ENCODE results near the gene PRKRA. TPM values are rescaled to one million over a fixed set of nuclear protein-coding genes. Genes with fewer than 3 reads are reported as not detected.

PRKRA gene
- total and polyA plus RNA-seq, 9 of the 15 experiments (the other 6 are each of a cell fraction or from before 2014, with no cell fraction given): 14.1 to 78.1 (median 52.3) TPM

- TF ChIP-seq ZNF398 (CRISPR knock-in tag; IDR thresholded peaks at IDR 0.05) (no peak), ZNF133 (CRISPR knock-in tag; IDR thresholded peaks at IDR 0.05) (no peak), BRF2 (IDR thresholded peaks at IDR 0.05; ENCODE audit: borderline replicate concordance, insufficient read depth, insufficient read length) (no peak), ZBTB11 (CRISPR knock-in tag; IDR thresholded peaks at IDR 0.05) (peak in 1 of 3 experiments; percentile 65; a peak in 2 of 6 replicates), ZEB2 (IDR thresholded peaks at IDR 0.05) (0 out of 2 replicates have a peak, but pooled peaks have one; percentile 39), PBX2 (CRISPR knock-in tag; IDR thresholded peaks at IDR 0.05; ENCODE audit: low read depth) (no peak), PBX2 (tag; conservative IDR thresholded peaks at IDR 0.05; ENCODE audit: low read depth) (no peak), ZNF592 (IDR thresholded peaks at IDR 0.05) (peak; percentile 23), RBM25 (IDR thresholded peaks at IDR 0.05; ENCODE audit: low read depth, low read length, severe bottlenecking) (peak; percentile 10), MEF2D (tag; conservative IDR thresholded peaks at IDR 0.05; ENCODE audit: low read depth) (no peak)
These were observed at the start of gene PRKRA, which contains the start of gene PJVK (continued) for GRCh38 chr2:178450774-178451525.

All from K562 (cell line).